Liver (tissue), 9 donors: ENCODE measurements around the gene PKN2. TPM values are rescaled to one million over a fixed set of nuclear protein-coding genes. Genes with fewer than 3 reads are reported as not detected.

Experiments
- DNase-seq: peaks from one replicate; pipeline ENCODE4 v3.0.0-alpha.2; 2017; ENCODE audit warnings: low spot score
- H3K27ac ChIP-seq, 2 donors: one replicate each; pipeline ENCODE4 v1.7.0; 2013; ENCODE audit warnings: inconsistent platforms in 2 of 2, low read length in 2 of 2, control low read depth in 1 of 2, low read depth in 1 of 2, mild to moderate bottlenecking in 1 of 2
- H3K27me3 ChIP-seq, 4 donors: one replicate each; pipeline versions ENCODE4 v1.6.1 to v1.7.0; 2013; ENCODE audit warnings: low read length in 3 of 4, inconsistent platforms in 1 of 4, mild to moderate bottlenecking in 1 of 4, moderate library complexity in 1 of 4; ENCODE audit not compliant: control insufficient read depth in 4 of 4, insufficient read depth in 4 of 4
- H3K36me3 ChIP-seq, 4 donors: one replicate each; pipeline versions ENCODE4 v1.6.1 to v1.7.0; 2013; ENCODE audit warnings: low read length in 3 of 4, mild to moderate bottlenecking in 3 of 4, low read depth in 1 of 4, moderate library complexity in 1 of 4; ENCODE audit not compliant: control insufficient read depth in 4 of 4, insufficient read depth in 3 of 4
- H3K4me1 ChIP-seq, 4 donors: one replicate each; pipeline versions ENCODE4 v1.6.1 to v1.7.0; 2013; ENCODE audit warnings: low read length in 3 of 4, mild to moderate bottlenecking in 3 of 4, moderate library complexity in 1 of 4; ENCODE audit not compliant: control insufficient read depth in 4 of 4, insufficient read depth in 4 of 4
- H3K4me3 ChIP-seq, 3 donors: one replicate each; pipeline versions ENCODE4 v1.6.1 to v1.7.0; 2013; ENCODE audit warnings: low read length in 3 of 3, control low read depth in 1 of 3, low read depth in 1 of 3, mild to moderate bottlenecking in 1 of 3
- H3K9ac ChIP-seq, 2 donors: one replicate each; pipeline ENCODE4 v1.7.0; 2013; ENCODE audit warnings: low read length in 2 of 2, mild to moderate bottlenecking in 2 of 2, moderate library complexity in 2 of 2, control low read depth in 1 of 2, low read depth in 1 of 2
- H3K9me3 ChIP-seq, 4 donors: one replicate each; pipeline versions ENCODE4 v1.6.1 to v1.7.0; 2013; ENCODE audit warnings: low read length in 3 of 4; ENCODE audit not compliant: control insufficient read depth in 4 of 4
- FOXA1 ChIP-seq: IDR thresholded peaks from 2 replicates; pipeline ENCODE4 v1.6.1; 2016; ENCODE audit warnings: antibody characterized with exemption
- FOXA2 ChIP-seq: IDR thresholded peaks from 2 replicates; pipeline ENCODE4 v1.6.1; 2016; ENCODE audit warnings: antibody characterized with exemption
- GABPA ChIP-seq, 2 donors: IDR thresholded peaks in 1 of 2; conservative IDR thresholded peaks in 1 of 2; 2 replicates each; pipeline ENCODE4 v1.6.1; 2016; ENCODE audit warnings: antibody characterized with exemption in 2 of 2, mild to moderate bottlenecking in 1 of 2, moderate library complexity in 1 of 2
- HNF4A ChIP-seq, 2 donors: conservative IDR thresholded peaks; 2 replicates each; pipeline ENCODE4 v1.6.1; 2016; ENCODE audit warnings: antibody characterized with exemption in 2 of 2, mild to moderate bottlenecking in 2 of 2
- HNF4G ChIP-seq: IDR thresholded peaks from 2 replicates; pipeline ENCODE4 v1.6.1; 2016; ENCODE audit warnings: antibody characterized with exemption
- JUND ChIP-seq, 2 donors: IDR thresholded peaks; 2 replicates each; pipeline ENCODE4 v1.6.1; 2016; ENCODE audit warnings: antibody characterized with exemption in 2 of 2
- MAX ChIP-seq: IDR thresholded peaks from 2 replicates; pipeline ENCODE4 v1.6.1; 2016; ENCODE audit warnings: antibody characterized with exemption
- NR2F2 ChIP-seq: IDR thresholded peaks from 2 replicates; pipeline ENCODE4 v1.6.1; 2016; ENCODE audit warnings: antibody characterized with exemption
- RAD21 ChIP-seq, 2 donors: IDR thresholded peaks; 2 replicates each; pipeline ENCODE4 v1.6.1; 2016; ENCODE audit warnings: antibody characterized with exemption in 2 of 2, mild to moderate bottlenecking in 2 of 2
- REST ChIP-seq: IDR thresholded peaks from 2 replicates; pipeline ENCODE4 v1.6.1; 2016; ENCODE audit warnings: antibody characterized with exemption, mild to moderate bottlenecking
- RXRA ChIP-seq, 2 donors: IDR thresholded peaks; 2 replicates each; pipeline ENCODE4 v1.6.1; 2017 to 2018; ENCODE audit warnings: antibody characterized with exemption in 2 of 2, mild to moderate bottlenecking in 1 of 2
- TAF1 ChIP-seq: conservative IDR thresholded peaks from 2 replicates; pipeline ENCODE4 v1.6.1; 2016; ENCODE audit warnings: antibody characterized with exemption, mild to moderate bottlenecking
- YY1 ChIP-seq: IDR thresholded peaks from 2 replicates; pipeline ENCODE4 v1.6.1; 2016; ENCODE audit warnings: antibody characterized with exemption, mild to moderate bottlenecking
- ZBTB33 ChIP-seq: IDR thresholded peaks from 2 replicates; pipeline ENCODE4 v1.6.1; 2016; ENCODE audit warnings: antibody characterized with exemption
- WGBS: extraction: QIAGEN DNeasy Blood & Tissue Kit; methylation state at CpG from one replicate; pipeline ENCODE4 v1.1.7; 2013; 5-methylcytosine and 5-hydroxymethylcytosine counted together
- polyA plus RNA-seq, 2 donors: library from polyadenylated mRNA; stranded (reverse) in 1 of 2; unstranded in 1 of 2; fragments of 200-250 nt in 1 of 2; fragments of >200 nt in 1 of 2; fragmentation: Nextera tagmentation in 1 of 2; extraction: Ambion mirVana in 1 of 2; gene quantifications; one replicate each; pipeline versions ENCODE4 v1.2.1 to v1.2.3, GENCODE V29; 2013 to 2015
- total RNA-seq, 2 donors: library from RNA; depleted of rRNA; stranded (reverse); fragments of >200 nt; gene quantifications; one replicate each; pipeline ENCODE4 v1.2.3, GENCODE V29; 2014
- donor health status: healthy.
- donor health status: healthy.
- donor health status: healthy.
- donor health status: healthy.
- donor health status: healthy.

Gene PKN2
- total and polyA plus RNA-seq, 4 donors, result 4.4 to 20.7 (median 13.3) TPM

GRCh38 chr1:88680911-88681622, 3.0 kb upstream of the PKN2 start (continued):
- no peak for TF ChIP-seq FOXA1
- no peak for TF ChIP-seq TAF1
- no peak for TF ChIP-seq NR2F2

DNA sequence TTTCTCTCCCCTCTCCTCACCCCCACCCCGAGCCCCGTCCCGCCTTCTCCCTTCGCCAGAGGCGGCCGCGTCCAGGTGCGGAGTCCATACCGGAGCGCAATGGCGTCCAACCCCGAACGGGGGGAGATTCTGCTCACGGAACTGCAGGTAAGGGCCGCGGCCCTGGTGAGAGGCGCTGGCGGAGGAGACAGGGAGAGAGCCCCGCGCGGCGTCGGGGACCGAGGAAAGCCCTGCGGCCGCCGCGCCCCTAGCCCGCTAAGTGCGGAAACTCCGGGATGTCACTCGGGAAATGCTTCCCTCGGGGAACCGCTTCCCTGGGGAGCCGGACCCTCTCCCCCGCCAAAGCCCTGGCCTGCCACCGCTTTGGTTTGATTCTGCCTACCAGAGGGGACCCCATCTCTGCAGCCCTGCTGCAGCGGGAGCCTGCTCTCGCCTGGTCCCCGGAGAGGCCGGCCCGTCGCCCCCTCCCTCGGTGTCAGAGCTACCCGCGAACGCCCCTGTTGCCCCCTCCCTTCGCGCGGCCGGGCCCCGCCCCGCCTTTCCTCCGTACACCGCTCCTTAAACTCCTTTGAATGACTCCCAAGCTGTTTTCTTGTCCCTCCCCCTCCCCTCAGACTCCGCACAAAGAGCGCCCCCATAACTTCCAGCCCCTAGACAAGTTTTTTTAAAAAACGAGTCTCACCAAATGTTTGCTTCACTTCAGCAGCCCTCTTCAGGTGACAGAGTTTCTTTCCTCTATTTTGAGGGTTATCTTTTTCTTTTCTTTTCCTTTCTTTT, 597 bp downstream of the PKN2 start:
- no peaks in the 10 kb centered on the region for H3K27me3 ChIP-seq
- DNase-seq, result peak; percentile 73
- peak overlapping the region; percentile 59 to 90 for H3K9ac ChIP-seq
- H3K27ac ChIP-seq, result peak overlapping the region; percentile 93 to 97
- H3K4me3 ChIP-seq, result peak overlapping the region; percentile 86 to 100 (median 91)
- TF ChIP-seq YY1 (peak; percentile 7), FOXA2 (no peak)
- WGBS, result under 1% methylated on average over 58 of the region's 58 CpGs
- H3K9me3 ChIP-seq, result no peaks in the 10 kb centered on the region
- H3K36me3 ChIP-seq, result peaks cover 0 to 4% (median under 1%) of the 10 kb centered on the region in 4 donors
- peaks cover 0 to 24% (median 17%) of the 10 kb centered on the region in 4 donors for H3K4me1 ChIP-seq

DNA sequence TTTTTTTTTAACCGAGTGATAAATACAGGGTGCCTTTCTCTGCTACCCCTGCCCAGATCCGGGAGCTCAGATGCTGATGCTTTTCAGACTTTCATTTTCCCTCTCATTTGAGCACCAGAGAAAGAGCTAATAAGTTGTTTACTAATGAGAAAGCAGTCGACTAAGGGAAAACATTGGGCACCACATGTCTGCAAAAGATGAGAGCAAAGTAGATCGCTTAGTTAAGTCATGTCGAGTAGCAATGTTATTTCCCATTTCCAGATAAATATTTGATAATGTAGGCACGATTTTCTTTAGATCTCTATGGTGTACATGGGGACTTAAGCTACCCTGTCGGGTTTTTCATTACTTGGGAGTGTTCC, 1.2 kb downstream of the PKN2 start:
- Histone ChIP-seq H3K4me1 (peaks cover 0 to 24% (median 17%) of the 10 kb centered on the region in 4 donors), H3K9ac (peak overlapping the region; percentile 59 to 90), H3K9me3 (no peaks in the 10 kb centered on the region), H3K27ac (peak overlapping the region in 1 of 2 donors; percentile 93), H3K4me3 (peak overlapping the region; percentile 86 to 100 (median 91)), H3K36me3 (peaks cover 0 to 4% (median under 1%) of the 10 kb centered on the region in 4 donors), H3K27me3 (no peaks in the 10 kb centered on the region)
- DNase-seq, result no peak
- WGBS, result under 1% methylated on average over 7 of the region's 7 CpGs
- TF ChIP-seq REST (no peak), HNF4A (conservative IDR thresholded peaks at IDR 0.05) (no peak), RAD21 (IDR thresholded peaks at IDR 0.05) (no peak), NR2F2 (no peak), GABPA (IDR thresholded peaks at IDR 0.05 in 1 of 2, conservative IDR thresholded peaks at IDR 0.05 in 1 of 2) (no peak)

- H3K9ac ChIP-seq, result no peak overlapping the region
- H3K36me3 ChIP-seq, result peaks cover 1 to 7% (median 3%) of the 10 kb centered on the region in 4 donors
- 92% methylated on average over 3 of the region's 3 CpGs for whole genome bisulfite sequencing
- no peaks in the 10 kb centered on the region for H3K27me3 ChIP-seq
- no peak overlapping the region for H3K4me3 ChIP-seq
- DNase-seq, result no peak
- peaks cover 0 to 7% (median 1%) of the 10 kb centered on the region in 4 donors for H3K4me1 ChIP-seq
- H3K9me3 ChIP-seq, result no peaks in the 10 kb centered on the region
- H3K27ac ChIP-seq, result no peak overlapping the region
- TF ChIP-seq GABPA (IDR thresholded peaks at IDR 0.05 in 1 of 2, conservative IDR thresholded peaks at IDR 0.05 in 1 of 2) (no peak), YY1 (no peak), RXRA (IDR thresholded peaks at IDR 0.05) (no peak), HNF4G (no peak), REST (no peak), MAX (no peak), ZBTB33 (no peak), JUND (IDR thresholded peaks at IDR 0.05) (no peak)
Observed at GRCh38 chr1:88691540-88691939, 7.5 kb downstream of the PKN2 start.
